ENCODE results near the gene RAB30. TPM values are rescaled to one million over a fixed set of nuclear protein-coding genes. Genes with fewer than 3 reads are reported as not detected.
"Not testable (repeated sequence)": the region's sequence is repeated elsewhere in the genome, so short reads cannot be mapped to it uniquely, and the experiment has no call there.

The RAB30 gene
- total RNA-seq, 2 experiments from 2014 or later, result 9.8 to 10.9 TPM

DNA sequence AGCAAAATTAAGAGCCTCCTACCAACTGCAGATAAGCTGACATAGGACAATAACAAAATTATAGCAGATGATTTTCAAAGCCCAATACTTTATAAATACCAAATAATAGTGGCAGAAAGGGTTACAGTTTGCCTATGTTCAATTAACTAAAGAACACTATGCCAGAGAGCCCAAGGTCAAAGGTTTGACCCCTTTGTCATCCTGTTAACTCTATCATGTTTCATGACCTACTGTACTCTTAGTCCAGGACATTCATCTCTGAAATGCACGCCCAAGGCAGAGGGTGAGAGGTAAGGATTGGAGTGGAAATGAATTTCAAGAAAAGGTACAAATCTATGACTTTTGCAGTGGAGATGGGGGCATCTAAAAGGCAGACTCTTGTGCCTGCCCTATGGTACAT lies 99.6 kb downstream of the RAB30 start:
- no peak overlapping the region for H3K27ac Mint-ChIP-seq
- intact Hi-C loops (cut with micrococcal nuclease), result no loop called here
- POLR2A ChIA-PET, result interaction anchor here (1.0 kb wide), 1 partner anchor 90 kb away, joined by 3 read pairs; no protein-coding TSS in a partner anchor

DNA sequence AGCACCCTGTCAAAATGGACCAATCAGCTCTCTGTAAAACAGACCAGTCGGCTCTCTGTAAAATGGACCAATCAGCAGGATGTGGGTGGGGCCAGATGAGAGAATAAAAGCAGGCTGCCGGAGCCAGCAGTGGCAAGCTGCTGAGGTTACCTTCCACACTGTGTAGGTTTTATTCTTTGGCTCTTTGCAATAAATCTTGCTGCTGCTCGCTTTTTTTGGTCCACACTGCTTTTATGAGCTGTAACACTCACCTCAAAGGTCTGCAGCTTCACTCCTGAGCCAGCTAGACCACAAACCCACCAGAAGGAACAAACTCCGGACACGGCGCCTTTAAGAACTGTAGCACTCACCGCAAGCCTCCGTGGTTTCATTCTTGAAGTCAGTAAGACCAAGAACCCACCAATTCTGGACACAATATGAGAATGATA lies 100.2 kb downstream of the RAB30 start:
- CTCF ChIA-PET, result interaction anchor here (0.8 to 0.9 kb wide), 2 partner anchors 11 to 28 kb away, joined by 3 read pairs; no protein-coding TSS in a partner anchor
- Mint-ChIP-seq H3K4me3 (peak overlapping the region; percentile 75), H3K27ac (peak overlapping the region; percentile 71), H3K4me1 (ENCODE audit: low read depth) (peaks cover 49% of the 10 kb centered on the region)
- intact Hi-C loops (cut with micrococcal nuclease); H3K27me3 Mint-ChIP-seq; H3K36me3 Mint-ChIP-seq (ENCODE audit: low read depth); H3K9me3 Mint-ChIP-seq: not testable (repeated sequence)
- POLR2A ChIA-PET, result interaction anchor here (1.0 kb wide), 1 partner anchor 91 kb away, joined by 3 read pairs; no protein-coding TSS in a partner anchor
- DNase-seq (peak; percentile 87), ATAC-seq (peak; percentile 74)

More for the DNA sequence above, 99.6 kb downstream of the RAB30 start:
- no peak for ATAC-seq
- no peak for DNase-seq
- Mint-ChIP-seq H3K4me1 (ENCODE audit: low read depth) (peaks cover 47% of the 10 kb centered on the region), H3K4me3 (peak overlapping the region; percentile 75), H3K9me3 (no peaks in the 10 kb centered on the region), H3K27me3 (no peaks in the 10 kb centered on the region), H3K36me3 (ENCODE audit: low read depth) (peaks cover 3% of the 10 kb centered on the region)
- TF ChIP-seq, protein P1, sequence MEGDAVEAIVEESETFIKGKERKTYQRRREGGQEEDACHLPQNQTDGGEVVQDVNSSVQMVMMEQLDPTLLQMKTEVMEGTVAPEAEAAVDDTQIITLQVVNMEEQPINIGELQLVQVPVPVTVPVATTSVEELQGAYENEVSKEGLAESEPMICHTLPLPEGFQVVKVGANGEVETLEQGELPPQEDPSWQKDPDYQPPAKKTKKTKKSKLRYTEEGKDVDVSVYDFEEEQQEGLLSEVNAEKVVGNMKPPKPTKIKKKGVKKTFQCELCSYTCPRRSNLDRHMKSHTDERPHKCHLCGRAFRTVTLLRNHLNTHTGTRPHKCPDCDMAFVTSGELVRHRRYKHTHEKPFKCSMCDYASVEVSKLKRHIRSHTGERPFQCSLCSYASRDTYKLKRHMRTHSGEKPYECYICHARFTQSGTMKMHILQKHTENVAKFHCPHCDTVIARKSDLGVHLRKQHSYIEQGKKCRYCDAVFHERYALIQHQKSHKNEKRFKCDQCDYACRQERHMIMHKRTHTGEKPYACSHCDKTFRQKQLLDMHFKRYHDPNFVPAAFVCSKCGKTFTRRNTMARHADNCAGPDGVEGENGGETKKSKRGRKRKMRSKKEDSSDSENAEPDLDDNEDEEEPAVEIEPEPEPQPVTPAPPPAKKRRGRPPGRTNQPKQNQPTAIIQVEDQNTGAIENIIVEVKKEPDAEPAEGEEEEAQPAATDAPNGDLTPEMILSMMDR (IDR thresholded peaks at IDR 0.05), result no peak
- CTCF ChIA-PET, result interaction anchor here (0.9 kb wide), 1 partner anchor 27 kb away, joined by 3 read pairs; no protein-coding TSS in a partner anchor

DNA sequence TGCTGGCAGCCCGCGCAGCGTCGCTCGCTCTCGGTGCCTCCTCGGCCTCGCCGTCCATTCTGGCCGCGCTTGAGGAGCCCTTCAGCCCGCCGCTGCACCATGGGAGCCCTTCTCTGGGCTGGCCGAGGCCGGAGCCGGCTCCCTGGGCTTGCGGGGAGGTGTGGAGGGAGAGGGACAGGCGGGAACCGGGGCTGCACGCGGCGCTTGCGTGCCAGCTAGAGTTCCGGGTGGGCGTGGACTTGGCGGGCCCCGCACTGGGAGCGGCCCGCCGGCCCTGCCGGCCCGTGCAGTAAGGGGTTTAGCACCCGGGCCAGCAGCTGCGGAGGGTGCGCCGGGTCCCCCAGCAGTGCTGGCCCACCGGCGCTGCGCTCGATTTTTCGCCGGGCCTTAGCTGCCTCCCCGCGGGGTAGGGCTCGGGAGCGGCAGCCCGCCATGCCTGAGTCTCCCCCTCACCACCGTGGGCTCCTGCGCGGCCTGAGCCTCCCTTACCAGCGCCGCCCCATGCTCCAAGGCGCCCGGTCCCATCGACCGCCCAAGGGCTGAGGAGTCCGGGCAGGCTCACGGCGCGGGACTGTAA lies 101.1 kb downstream of the RAB30 start:
- CTCF ChIA-PET, result interaction anchor here (0.8 kb wide), 1 partner anchor 11 kb away, joined by 3 read pairs; no protein-coding TSS in a partner anchor
- ATAC-seq; H3K27me3 Mint-ChIP-seq; POLR2A ChIA-PET; H3K9me3 Mint-ChIP-seq; intact Hi-C loops (cut with micrococcal nuclease); H3K36me3 Mint-ChIP-seq (ENCODE audit: low read depth); DNase-seq; H3K4me3 Mint-ChIP-seq; H3K27ac Mint-ChIP-seq: not testable (repeated sequence)
- peaks cover 52% of the 10 kb centered on the region for H3K4me1 Mint-ChIP-seq (ENCODE audit: low read depth)

DNA sequence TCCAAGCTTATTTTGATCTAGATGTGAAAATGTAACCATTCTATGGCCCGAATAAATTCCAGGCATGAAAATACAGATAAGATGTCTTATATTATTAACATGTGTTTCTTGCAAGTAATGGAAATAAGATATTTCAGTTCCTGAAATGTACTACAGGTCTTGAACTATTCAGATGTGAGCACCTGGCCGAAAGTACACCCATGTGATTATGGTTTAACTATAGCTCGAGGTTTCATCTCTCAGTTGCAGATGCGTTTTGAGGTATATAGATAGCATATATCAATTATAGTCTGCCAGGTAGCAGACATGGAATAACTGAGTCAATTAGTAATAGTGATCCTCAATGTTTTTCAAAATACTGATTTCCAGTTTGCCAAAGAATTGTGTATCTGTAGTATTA lies 101.9 kb downstream of the RAB30 start:
- intact Hi-C loops (cut with micrococcal nuclease), result no loop called here
- Mint-ChIP-seq H3K9me3 (no peaks in the 10 kb centered on the region), H3K27ac (peak overlapping the region; percentile 28), H3K4me1 (ENCODE audit: low read depth) (peaks cover 59% of the 10 kb centered on the region), H3K27me3 (no peaks in the 10 kb centered on the region), H3K36me3 (ENCODE audit: low read depth) (peaks cover 3% of the 10 kb centered on the region), H3K4me3 (no peak overlapping the region)
- DNase-seq (no peak), ATAC-seq (peak; percentile 52)
- CTCF ChIA-PET, result interaction anchor here (1.1 kb wide), 1 partner anchor 9 kb away, joined by 4 read pairs; no protein-coding TSS in a partner anchor
- TF ChIP-seq, protein P1 (IDR thresholded peaks at IDR 0.05), result no peak
- POLR2A ChIA-PET, result interaction anchor here (0.9 kb wide), 1 partner anchor 68 kb away, joined by 3 read pairs; the partner anchor contains the start of gene DDIAS

DNA sequence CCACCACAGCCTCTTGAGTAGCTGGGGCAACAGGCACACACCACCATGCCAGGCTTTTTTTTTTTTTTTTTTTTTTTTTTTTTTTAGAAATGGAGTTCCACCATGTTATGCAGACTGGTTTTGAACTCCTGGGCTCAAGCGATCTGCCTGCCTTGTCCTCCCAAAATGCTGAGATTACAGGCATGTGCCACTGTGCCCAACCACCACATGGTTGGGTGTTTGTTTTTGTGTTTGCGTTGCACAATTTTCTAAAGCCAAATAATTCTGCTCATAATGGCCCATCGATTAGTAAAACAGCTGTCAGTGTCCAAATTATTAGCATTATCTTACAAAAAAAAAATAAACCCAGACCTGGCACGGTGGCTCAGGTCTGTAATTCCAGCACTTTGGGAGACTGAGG lies 104.3 kb downstream of the RAB30 start:
- CTCF ChIA-PET, result no interaction called here
- H3K27ac Mint-ChIP-seq, result no peak overlapping the region
- POLR2A ChIA-PET, result interaction anchor here (0.6 to 0.7 kb wide), 2 partner anchors 28 to 76 kb away, joined by 3 to 4 read pairs; no protein-coding TSS in a partner anchor
- H3K9me3 Mint-ChIP-seq, result peaks cover 7% of the 10 kb centered on the region
- no peaks in the 10 kb centered on the region for H3K27me3 Mint-ChIP-seq
- peaks cover 7% of the 10 kb centered on the region for H3K36me3 Mint-ChIP-seq (ENCODE audit: low read depth)
- intact Hi-C loops (cut with micrococcal nuclease), result no loop called here
- DNase-seq (no peak), ATAC-seq (no peak)
- H3K4me3 Mint-ChIP-seq, result no peak overlapping the region
- H3K4me1 Mint-ChIP-seq (ENCODE audit: low read depth), result peaks cover 66% of the 10 kb centered on the region
- TF ChIP-seq, protein P1 (IDR thresholded peaks at IDR 0.05), result no peak

DNA sequence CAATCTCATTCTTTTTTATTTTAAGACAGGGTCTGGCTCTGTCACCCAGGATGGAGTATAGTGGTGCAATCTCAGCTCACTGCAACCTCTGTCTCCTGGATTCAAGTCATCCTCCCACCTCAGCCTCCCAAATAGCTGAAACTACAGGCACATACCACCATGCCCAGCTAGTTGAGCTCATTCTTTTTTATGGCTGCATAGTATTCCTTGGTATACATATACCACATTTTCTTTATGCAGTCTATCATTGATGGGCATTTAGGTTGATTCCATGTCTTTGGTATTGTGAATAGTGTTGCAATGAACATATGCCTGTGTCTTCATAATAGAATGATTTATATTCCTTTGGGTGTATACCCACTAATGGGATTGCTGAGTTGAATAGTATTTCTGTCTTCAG lies 109.7 kb downstream of the RAB30 start:
- peaks cover 24% of the 10 kb centered on the region for H3K9me3 Mint-ChIP-seq
- H3K4me3 Mint-ChIP-seq, H3K27ac Mint-ChIP-seq, DNase-seq, H3K27me3 Mint-ChIP-seq, ATAC-seq: not testable (repeated sequence)
- peaks cover 17% of the 10 kb centered on the region for H3K36me3 Mint-ChIP-seq (ENCODE audit: low read depth)
- H3K4me1 Mint-ChIP-seq (ENCODE audit: low read depth), result peaks cover 77% of the 10 kb centered on the region
- ChIA-PET CTCF (interaction anchor here (0.9 to 1.5 kb wide), 3 partner anchors 13 to 60 kb away, joined by 3 to 5 read pairs (median 4); partner anchors contain the start of gene DDIAS), POLR2A (interaction anchor here (0.6 to 1.4 kb wide), 2 partner anchors 61 to 194 kb away, joined by 3 to 4 read pairs; partner anchors contain the start of genes DDIAS and PRCP)
- intact Hi-C loops (cut with micrococcal nuclease), result loop anchor here (5.0 kb wide), 2 partner anchors 45 to 195 kb away; partner anchors contain the start of gene PCF11

All from activated CD8-positive, alpha-beta T cell treated with anti-CD3 and anti-CD28 coated beads for 36 hours (primary cell).